ENCODE measurements around the gene TPRG1. TPM values are rescaled to one million over a fixed set of nuclear protein-coding genes. Genes with fewer than 3 reads are reported as not detected.

The TPRG1 gene
- total and polyA plus RNA-seq, 2 of the 4 experiments (the other 2 are of a cell fraction) = 0.17 TPM; not detected in 1

GRCh38 chr3:189144645-189145044, 27.1 kb upstream of the TPRG1 start:
- H3K4me1 ChIP-seq (ENCODE audit: control insufficient read depth, insufficient read depth, low read length) = 0 out of 2 replicates have a peak, but pooled peaks cover 3% of the 10 kb centered on the region
- no peak overlapping the region for H3K27ac ChIP-seq (ENCODE audit: insufficient read depth, low read length)
- H3K27me3 ChIP-seq (ENCODE audit: control insufficient read depth, insufficient read depth, low read length) = peaks cover 16% of the 10 kb centered on the region
- H3K9ac ChIP-seq (ENCODE audit: low read depth, low read length) = no peak overlapping the region
- TF ChIP-seq CEBPB (IDR thresholded peaks at IDR 0.05; ENCODE audit: low read depth, low read length) (no peak), RFX5 (IDR thresholded peaks at IDR 0.05; ENCODE audit: low read depth, low read length) (no peak), RAD21 (IDR thresholded peaks at IDR 0.05; ENCODE audit: low read length) (peak; percentile 14; the same call in 1 of the 2 replicates), NFE2L2 (IDR thresholded peaks at IDR 0.05; ENCODE audit: low read depth, low read length) (no peak), CTCF (conservative IDR thresholded peaks at IDR 0.05; ENCODE audit: low read depth, low read length) (no peak)
- in situ Hi-C loops (cut with MboI; ENCODE audit: low sequenced_read_pairs) (loop anchor here (25.0 kb wide), 1 partner anchor 682 kb away; no protein-coding TSS in a partner anchor), dilution Hi-C loops (cut with HindIII; ENCODE audit: low sequenced_read_pairs, unreplicated experiment) (no loop called here), intact Hi-C loops (cut with micrococcal nuclease) (loop anchor here (5.0 to 10.0 kb wide), 3 partner anchors 167 to 990 kb away; partner anchors contain the start of gene LPP)
- no peak overlapping the region for H3K4me2 ChIP-seq (ENCODE audit: low read depth, low read length)
- no peaks in the 10 kb centered on the region for H3K9me3 ChIP-seq (ENCODE audit: control insufficient read depth, insufficient read depth, low read length)
- H2BK20ac ChIP-seq (ENCODE audit: low read depth, low read length) = no peak overlapping the region
- no peak overlapping the region for H2AFZ ChIP-seq (replicated peaks; ENCODE audit: low read length, poor library complexity)
- no peak overlapping the region for H3K18ac ChIP-seq (ENCODE audit: low read depth, low read length)
- H4K5ac ChIP-seq (ENCODE audit: low read depth, low read length) = no peak overlapping the region
- no peak overlapping the region for H3K23ac ChIP-seq (ENCODE audit: low read depth, low read length)
- H4K20me1 ChIP-seq (ENCODE audit: insufficient read depth, low read length) = no peaks in the 10 kb centered on the region
- H3K14ac ChIP-seq (replicated peaks; ENCODE audit: low read depth, low read length) = no peak overlapping the region
- CTCF ChIA-PET = interaction anchor here (1.6 kb wide), 1 partner anchor 1404 kb away, joined by 4 read pairs; no protein-coding TSS in a partner anchor
- no peak overlapping the region for H2AK5ac ChIP-seq (ENCODE audit: low read depth, low read length)
- DNase-seq = peak; percentile 23
- no peak for ATAC-seq (ENCODE audit: low read depth)
- no peaks in the 10 kb centered on the region for H3K36me3 ChIP-seq (ENCODE audit: control insufficient read depth, insufficient read depth, low read length)
- H2BK120ac ChIP-seq (ENCODE audit: low read depth, low read length) = no peak overlapping the region
- H2AK9ac ChIP-seq (replicated peaks; ENCODE audit: low read depth, low read length, poor library complexity) = no peak overlapping the region
- no peak overlapping the region for H2BK15ac ChIP-seq (ENCODE audit: low read depth, low read length)
- H3K4me3 ChIP-seq (ENCODE audit: insufficient read depth, low read depth, low read length) = no peak overlapping the region
- no peaks in the 10 kb centered on the region for H3K79me1 ChIP-seq (ENCODE audit: low read depth in 1 of 2, low read length in 2 of 2)
- H2BK5ac ChIP-seq (ENCODE audit: low read depth, low read length, poor library complexity, severe bottlenecking) = no peak overlapping the region
- H4K91ac ChIP-seq (ENCODE audit: insufficient read depth, low read depth, low read length) = no peak overlapping the region
- H4K8ac ChIP-seq (ENCODE audit: low read depth in 2 of 2, low read length in 2 of 2) = no peak overlapping the region
- no CpG with 5 or more reads among the region's 5 CpGs for WGBS, 2 experiments (ENCODE audit: extremely low coverage in 2 of 2, insufficient read length in 1 of 2)
- POLR2A ChIA-PET (ENCODE audit: unreplicated experiment) = no interaction called here
- H3K9me1 ChIP-seq (ENCODE audit: insufficient read depth, low read length) = no peaks in the 10 kb centered on the region
- no peak overlapping the region for H3K56ac ChIP-seq (ENCODE audit: extremely low read depth, insufficient read depth, low read length)
- no TSS peak for BruUV-seq (replicated peaks)
- H3K4ac ChIP-seq (ENCODE audit: low read depth, low read length) = no peak overlapping the region
